Fibroblast of the conjunctiva (primary cell): Measurements from ENCODE around the gene MRPS34.

Experiments
- DNase-seq: peaks from one replicate; pipeline ENCODE4 v3.0.0-alpha.2; 2010; ENCODE audit warnings: low read depth

MRPS34 gene

DNA sequence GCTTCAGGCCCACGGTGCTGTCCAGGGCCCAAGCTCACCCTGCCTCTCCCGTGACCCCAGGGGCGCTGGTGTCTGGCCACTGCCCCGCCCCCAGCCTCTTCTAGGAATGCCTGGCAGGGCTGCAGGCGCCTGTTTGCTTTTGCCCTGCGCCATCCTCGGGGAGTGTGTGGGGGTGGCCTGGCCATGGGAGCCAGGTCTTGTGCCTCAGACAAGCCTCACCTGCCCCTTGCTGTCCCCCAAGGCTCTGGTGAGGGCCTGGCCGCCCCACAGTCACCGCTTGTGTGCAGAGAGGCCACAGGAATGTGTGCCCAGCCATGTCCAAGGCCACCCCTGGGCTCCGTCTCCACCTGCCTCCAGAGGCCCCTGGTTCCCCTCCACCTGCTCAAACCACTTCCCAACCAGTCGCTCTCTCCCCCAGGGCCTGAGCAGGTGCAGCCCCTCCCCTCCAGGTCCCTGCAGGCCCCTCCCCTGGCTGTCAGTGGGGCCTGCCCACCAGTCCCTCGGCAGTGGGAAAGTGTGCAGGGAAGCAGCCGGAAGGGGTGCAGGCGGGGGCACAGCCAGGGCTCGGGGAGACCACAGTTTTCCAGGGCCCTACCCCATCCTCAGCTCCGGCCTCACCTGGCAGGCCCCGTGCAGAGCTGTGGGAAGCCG, 21.4 kb upstream of the MRPS34 start:
- no peak for DNase-seq

DNA sequence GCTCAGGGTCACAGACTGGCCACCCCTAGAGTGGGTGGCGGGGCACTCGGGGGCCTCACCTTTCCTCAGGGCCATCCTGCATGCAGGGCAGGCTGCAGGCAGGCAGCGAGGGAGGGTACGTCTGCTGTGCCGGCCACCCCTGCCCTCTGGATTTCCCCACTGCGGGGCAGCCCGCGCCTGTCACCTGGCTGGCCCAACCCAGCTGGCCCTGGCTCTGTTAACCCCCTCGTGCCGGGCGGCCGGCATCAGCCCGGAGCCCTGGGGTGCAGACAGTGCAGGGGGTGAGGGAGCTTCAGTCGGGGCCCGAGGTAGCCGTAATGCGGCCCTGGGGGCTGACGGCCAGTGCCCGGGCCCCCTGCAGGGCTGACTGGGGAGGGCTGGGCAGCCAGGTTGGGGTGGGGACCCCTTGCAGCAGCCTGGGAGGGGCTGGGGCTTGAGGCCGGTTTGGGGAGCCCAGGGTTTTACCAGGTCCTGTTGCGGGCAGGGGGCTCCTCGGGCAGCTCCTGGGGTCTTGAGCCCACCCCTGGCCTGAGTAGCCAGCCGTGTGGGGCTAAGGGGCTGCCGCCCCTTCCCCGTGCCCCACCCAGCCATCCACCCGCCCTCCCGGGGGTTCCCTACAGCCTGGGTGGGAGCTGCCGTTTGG, 20.8 kb upstream of the MRPS34 start, which contains the start of gene IGFALS:
IGFALS (minus strand) TSS at position 128 of the 643 bp plus-strand sequence; CDS start at position 75, 53 bp downstream.
- no peak for DNase-seq

DNA sequence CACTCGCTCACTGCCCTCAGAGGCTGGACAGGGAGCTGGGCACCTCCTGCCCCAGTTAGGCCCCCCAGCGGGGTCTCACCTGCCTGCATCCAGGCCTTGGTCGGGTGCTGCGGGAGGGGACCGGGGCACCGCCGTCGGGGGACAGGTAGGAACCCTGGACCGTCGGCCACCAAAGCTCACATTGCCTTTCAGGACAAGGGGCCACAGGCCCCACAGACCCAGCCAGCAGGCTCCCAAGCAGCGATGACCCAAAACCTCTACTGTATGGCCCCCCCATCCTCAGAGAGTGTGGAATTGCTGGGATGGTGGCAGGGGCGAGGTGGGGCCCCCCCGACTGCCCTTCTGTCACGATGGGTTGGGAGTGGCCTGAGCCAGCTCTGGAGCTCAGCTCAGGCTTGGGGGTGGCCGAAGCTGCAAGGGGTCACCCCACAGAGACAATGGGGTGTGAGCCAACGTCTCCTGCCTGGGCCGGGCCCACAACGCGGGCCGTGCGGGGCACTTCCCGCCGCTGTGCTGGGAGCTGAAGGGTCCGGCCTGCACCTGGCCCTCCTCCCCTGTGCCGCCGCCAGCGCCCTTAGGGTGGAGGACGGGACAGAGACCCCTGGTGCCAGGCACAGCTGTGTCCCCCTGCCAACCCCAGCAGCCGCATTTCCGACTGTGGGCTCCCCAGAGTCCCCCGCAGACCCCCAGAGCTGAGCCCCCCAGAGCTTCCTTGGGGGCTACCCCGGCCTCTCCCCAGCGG, 20.1 kb upstream of the MRPS34 start:
- no peak for DNase-seq

DNA sequence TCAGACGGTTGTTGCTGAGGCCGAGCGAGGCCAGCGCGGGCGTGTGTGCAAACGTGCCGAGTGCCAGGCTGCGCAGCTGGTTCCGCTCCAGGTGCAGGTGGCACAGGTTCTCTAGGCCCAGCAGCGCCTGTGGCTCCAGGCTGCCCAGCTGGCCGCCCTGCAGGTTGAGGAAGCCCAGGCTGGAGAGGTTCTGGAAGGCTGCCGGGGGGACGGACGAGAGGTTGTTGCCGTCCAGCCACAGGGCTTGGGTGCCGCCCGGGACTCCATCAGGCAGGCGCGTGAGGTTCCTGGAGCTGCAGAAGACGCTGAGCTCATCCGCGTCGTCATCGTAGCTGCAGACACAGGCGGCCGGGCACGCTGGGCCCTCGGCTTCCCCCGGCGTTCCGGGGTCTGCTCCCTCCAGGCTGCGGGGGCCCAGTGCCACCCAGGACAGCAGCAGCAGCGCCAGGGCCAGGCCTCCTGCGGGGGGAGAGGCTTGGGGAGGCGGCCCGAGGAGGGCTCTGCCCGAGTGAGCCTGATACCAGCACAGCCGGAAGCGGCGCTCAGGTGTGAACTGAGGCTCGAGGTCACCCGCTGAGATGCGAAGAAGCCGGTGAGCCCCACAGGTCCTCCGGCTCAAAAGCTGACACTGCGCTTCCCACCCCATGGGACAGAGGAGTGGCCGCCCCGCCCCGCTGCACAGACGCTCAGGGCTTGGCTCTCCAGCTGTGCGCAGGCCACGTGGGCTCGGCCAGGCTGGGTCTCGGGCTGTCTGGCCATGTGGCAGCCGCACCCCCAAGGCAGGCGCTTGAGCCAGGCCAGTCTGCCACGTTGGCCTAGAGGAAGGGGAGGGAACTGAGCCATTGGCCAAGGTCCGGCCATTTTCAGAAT, 19.2 kb upstream of the MRPS34 start:
- DNase-seq = no peak

DNA sequence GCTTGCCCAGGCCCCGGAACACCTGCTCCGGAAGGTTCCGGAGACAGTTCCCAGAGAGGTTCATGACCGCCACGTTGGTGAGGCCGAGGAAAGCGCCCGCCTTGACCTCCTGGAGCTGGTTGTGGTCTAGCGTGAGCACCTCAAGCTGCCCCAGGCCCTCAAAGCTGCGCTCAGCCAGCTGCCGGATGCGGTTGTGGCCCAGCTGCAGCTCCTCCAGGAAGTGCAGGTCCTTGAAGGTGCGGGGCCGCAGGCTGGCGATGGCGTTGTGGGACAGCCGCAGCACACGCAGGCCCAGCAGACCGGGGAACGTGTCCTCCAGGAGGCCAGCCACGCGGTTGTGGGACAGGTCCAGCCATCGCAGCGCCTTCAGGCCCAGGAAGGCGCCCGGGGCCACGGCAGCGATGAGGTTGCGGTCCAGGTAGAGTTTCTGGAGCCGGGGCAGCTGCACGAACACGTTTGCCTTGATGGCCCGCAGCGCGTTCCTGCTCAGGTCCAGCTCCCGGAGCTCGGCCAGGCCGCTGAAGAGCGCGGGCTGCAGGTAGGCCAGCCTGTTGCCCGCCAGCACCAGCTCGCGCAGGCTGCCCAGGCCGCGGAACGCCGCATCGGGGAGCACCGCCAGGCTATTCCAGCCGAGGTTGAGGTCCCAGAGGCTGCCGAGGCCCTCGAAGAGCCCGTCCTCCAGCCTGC, 18.5 kb upstream of the MRPS34 start:
- DNase-seq = no peak

DNA sequence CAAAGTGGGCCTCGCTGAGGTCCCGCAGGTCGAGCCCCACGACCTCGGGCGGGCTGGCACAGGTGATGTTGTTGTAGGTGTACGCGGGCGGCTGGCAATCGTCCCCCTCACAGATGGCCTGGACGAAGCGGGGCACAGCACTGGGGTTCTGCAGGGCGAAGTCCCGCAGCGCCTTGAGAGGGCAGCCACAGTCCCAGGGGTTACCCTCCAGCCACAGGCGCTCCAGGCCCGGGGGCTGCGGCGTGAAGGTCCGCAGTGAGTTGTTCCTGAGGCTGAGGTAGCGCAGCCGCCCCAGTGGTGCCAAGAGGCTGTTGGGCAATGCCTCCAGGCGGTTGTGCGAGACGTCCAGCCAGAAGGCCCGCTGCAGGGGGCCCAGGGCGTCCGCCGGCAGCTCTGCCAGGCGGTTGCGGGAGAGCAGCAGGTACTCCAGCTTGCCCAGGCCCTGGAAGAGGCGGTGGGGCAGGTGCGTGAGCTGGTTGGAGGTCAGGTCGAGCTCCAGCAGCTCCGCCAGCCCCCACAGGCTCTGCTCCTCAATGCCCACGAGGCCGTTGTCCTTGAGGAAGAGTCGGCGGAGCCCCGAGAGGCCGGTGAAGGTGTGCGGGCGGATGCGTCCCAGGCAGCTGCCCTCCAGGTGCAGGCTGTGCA, 17.8 kb upstream of the MRPS34 start:
- no peak for DNase-seq

DNA sequence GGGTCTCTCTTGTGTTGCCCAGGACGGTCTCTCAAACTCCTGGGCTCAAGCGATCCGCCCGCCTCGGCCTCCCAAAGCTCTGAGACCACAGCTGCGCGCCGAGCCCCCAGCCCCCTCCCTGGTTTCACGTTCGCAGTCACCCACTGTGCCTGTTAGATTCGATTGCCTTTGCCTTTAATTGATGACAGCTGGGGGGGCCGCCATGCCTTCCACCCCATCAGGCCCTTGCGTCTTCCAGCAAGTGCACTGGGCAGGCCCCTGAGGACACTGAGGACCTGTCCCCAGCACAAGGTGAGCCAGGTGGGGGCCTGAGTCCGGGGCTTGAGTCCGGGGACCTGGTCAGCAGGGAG, 17.3 kb upstream of the MRPS34 start:
- no peak for DNase-seq

DNA sequence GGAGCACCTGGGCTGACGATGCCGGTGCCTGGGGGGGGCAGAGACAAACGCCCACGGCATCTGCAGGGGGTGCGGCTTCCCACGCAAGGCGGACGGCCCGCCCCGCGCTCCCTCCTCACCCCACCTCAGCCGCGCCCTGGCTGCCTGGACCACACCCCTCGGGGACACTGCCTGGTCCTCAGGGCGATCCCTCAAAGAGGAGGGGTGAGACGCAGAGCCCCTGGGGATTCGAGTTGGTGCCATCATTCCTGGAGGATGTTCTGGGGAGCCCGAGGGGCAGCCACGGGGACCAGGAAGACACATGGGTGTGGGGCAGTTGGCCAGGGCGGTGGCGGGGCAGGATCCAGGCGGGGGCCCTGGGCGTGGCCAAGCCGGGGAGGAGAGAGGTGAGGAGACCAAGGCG, 16.7 kb upstream of the MRPS34 start:
- no peak for DNase-seq

DNA sequence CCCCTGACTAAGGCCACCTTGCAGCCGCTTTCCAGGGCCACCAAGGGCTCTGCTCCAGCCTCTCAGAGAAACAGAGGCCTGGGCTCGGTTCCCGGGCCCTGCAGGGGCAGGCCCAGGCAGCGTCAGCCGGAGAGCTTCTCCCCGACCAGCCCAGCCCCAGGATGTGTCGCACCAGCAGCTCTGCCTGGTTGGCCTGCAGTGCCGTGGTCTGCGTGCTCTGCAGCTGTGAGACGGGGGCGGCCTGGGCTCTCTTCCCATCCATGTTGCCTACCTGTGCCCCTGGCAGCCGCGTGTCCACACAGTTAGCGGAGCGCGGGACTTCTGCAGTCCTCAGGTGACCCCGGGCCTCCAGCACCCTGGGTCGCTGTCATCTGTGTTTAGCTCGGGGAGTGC, 15.8 kb upstream of the MRPS34 start:
- DNase-seq = no peak

DNA sequence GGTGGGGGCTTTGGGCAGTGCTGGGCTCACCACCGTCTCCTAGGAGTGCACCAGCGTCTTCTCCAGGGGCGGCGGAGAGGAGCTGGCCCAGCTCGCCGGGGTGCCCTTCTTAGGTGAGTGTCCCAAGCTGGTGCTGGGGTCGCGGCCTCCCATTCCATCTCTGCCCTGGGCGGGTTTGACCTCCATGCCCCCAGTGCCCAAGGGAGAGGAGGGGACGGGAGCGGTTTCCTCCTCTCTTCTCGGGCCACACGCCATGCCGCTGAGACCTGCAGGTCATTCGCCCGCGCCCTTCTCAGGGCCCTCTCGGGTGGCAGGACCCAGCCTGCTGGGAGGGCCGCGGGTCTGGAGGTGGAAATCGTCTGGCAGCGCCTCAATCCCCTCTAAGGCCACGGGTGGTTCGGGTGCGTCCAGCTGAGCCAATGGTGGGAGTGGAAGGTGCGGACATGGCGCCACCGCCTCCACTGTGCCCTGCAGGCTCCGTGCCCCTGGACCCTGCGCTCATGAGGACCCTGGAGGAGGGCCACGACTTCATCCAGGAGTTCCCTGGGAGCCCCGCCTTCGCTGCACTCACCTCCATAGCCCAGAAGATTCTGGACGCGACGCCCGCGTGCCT, 15.3 kb upstream of the MRPS34 start:
- no peak for DNase-seq

DNA sequence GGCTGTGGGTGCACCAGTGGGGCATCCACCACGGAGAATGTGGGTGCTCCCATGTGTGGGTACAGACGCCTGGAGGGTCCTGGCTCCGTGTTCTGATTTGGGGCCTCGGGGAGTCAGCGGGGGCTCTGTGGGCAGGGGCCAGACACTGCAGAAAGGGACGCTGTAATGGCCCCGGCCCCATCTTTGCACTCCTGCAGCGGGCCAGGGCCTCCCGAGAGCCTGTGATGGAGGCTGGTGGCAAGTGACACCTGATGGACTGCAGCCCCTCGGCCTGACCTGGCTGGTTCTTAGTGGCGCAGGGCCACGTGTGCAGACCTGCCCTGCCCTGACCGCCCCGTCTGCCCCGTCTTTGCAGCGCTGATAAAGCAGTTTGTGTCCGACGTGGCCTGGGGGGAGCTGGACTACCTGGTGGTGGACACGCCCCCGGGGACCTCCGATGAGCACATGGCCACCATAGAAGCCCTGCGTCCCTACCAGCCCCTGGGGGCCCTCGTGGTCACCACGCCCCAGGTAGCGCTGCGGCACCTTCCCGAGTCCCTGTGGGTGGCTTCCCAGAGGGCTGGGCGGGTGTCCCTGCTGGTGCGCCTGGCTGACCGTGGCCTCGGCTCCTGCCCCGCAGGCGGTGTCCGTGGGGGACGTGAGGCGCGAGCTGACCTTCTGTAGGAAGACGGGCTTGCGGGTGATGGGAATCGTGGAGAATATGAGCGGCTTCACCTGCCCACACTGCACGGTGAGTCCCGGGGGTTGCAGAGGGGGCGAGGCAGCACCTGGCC, 14.6 kb upstream of the MRPS34 start:
- DNase-seq = no peak

DNA sequence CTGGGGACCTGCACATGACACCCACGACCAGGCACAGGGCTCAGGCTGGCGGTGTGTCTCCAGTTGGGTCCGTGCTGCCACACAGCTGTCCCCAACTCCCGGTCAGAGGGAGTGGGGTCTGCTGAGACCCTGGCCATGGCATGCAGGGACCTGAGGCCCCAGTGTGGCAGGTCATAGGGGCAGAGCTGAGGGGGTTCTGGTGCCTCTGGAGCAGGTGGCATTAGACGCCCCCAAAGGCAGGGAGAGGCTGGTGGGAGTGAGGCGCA, 14.1 kb upstream of the MRPS34 start:
- no peak for DNase-seq

DNA sequence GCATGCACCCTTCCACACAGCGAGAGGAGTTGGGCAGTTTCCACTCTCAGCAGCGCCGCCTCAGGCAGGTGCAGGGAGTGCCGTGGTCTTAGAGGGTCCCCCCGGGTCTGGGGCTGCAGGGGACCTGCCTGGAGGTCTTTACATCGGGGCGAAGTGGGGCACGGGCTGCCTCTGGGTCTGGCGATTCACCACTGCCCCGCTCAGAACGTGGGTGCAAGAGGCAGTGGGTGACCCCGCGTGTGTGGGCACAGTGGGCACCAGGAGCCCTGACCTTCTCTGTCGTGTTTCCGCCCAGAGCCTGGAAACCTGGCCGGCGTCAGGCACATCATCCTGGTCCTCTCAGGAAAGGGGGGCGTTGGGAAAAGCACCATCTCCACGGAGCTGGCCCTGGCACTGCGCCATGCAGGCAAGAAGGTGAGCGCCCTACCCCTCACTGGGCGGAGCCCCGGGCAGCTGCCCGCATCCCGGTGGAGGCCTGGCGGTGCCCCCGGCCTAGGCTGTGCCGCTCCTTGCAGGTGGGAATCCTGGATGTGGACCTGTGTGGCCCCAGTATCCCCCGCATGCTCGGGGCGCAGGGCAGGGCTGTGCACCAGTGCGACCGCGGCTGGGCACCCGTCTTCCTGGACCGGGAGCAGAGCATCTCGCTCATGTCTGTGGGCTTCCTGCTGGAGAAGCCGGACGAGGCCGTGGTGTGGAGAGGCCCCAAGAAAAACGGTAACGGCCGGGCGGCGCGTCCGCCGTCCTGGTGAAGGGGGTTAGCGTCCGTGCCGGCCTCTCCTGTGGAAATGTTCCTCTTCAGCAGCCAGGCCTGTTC, 13.5 kb upstream of the MRPS34 start:
- no peak for DNase-seq

DNA sequence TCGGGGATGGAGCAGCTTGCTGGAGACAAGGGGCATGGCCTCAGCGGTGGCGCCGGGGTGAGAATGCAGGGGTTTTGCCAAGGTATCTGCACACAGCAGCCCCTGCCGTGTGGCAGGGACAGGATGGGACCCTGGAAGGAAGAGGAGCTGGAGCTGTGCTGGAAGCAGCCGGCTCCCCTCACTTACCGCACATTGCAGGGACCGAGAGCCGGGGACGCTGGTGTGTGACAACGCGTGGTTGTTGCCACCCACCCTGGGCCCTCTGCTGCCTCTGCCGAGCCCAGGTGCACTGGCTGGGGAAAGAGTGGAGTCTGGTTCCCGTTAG, 12.9 kb upstream of the MRPS34 start:
- DNase-seq = no peak

DNA sequence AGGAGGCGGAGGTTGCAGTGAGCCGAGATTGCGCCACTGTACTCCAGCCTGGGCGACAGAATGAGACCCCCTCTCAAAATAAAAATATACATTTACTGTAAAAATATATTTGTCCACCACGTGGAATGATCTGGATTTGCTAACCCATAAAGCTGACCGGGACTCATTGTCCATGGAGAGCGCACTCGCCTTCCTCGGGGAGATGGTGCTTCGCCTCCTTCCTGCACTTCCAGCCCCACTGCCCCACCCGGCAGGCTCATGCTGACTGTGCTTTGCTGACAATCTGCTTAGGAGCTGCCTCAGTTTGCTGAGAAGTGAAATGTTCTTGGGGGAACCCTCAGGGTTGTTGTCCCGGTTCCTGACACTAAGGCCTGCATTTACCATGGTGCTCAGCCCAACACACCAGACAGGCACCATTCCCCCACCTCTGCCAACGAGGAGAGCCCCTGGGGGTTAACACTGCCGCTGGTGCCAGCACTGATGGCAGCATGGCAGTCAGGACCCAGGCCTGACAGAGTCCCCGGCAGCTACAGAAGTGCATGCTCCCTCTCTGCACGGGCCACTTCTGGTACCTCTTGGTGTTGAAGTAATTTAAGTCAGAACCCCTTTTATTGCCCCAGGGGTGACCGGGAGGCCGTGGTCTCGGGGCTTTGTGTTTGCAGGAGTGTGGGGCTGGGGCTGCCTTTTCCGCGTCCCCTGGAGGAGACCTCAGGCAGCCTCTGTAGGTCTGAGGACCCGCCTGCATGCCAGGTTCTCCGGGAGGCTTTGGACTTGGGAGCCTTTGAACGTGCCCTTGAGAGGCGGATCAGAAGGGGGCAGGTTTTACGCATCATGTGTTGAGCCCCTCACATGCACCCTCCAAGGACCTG, 12.3 kb upstream of the MRPS34 start:
- DNase-seq = no peak

DNA sequence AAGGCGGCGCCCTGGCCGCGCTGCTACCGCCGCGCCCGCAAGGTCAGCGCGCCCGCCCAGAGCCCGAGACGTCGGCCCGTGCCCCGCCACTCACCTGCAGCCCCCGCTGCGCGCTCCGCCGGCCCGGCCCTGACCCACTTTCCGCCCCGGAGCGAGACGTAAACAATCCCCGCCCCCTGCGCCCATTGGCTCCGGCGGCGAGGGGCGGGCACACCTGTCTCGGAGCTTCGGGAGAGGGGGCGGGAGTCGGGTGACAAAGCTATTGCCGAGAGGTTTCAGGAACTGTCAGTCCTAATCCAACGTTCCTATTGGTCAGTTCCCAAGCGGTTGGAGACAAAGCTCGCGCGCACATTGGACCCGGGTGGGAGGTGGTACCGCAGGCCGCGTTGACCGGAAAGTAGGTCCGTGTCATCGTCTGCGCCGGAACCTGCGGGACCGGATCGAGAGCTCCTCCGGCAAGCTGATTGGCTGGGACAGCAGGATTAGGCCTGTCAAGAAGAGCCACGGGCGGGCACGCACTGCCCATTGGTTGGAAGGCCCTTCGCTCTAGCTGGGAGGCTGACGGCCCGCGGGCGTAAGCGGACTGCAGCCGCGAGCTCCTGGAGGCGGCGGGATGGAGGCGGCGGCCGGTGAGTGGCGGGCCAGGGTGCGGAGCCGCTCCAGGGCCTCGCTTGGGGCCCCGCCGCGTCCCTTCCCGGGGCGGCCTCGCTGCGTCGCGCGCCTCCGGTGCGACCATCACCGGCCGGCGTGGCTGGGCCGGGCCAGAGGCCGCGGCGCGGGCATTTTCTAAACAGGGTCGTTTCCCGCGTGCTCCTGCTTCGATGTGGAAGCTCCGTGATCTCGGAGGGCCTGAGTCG, 9.7 kb upstream of the MRPS34 start, which contains the start of the genes NUBP2 and SPSB3:
NUBP2 (plus strand) TSS at position 553 of the 857 bp plus-strand sequence; CDS start at position 614, 61 bp downstream.
SPSB3 (minus strand) TSS at position 164 of the 857 bp plus-strand sequence. CDS start 1,088 bp downstream, outside the sequence.
- peak; percentile 100 for DNase-seq

DNA sequence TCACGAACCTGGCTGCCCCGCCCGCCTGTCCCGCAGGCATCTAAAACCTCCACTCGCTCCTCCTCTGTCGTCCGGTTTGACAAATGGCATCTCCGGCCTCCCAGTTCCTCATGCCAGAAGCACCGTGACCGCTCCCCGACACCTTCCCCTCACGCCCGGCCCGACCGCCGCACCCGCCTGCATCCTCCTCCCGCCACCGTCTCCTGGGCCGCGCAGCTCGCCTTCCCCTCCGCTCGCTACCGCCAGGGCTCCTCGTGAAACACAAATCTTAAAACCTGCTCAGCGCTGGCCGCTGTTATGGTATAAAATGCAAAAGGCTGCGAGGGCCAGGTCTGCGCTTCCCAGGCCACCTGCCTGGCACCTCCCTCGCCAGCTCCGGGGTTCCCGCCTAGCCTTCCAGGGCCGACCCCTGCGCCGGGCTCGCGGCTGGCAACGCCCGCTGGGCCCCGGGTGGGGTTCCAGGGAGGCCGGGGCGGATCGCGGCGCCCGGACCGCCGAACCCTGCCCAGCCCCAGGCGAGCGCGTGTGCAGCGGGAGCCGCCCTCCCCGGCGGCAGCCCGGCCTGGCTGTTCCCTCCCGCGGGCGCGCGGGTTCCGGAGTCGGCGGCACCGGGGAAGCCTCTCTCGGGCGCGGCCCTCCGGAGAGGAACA, 8.9 kb upstream of the MRPS34 start:
- no peak for DNase-seq
